ENCODE data around the gene TRHDE. TPM values are rescaled to one million over a fixed set of nuclear protein-coding genes. Genes with fewer than 3 reads are reported as not detected.

The TRHDE gene
- total RNA-seq, 1 donor from 2014 or later = 0.64 TPM

DNA sequence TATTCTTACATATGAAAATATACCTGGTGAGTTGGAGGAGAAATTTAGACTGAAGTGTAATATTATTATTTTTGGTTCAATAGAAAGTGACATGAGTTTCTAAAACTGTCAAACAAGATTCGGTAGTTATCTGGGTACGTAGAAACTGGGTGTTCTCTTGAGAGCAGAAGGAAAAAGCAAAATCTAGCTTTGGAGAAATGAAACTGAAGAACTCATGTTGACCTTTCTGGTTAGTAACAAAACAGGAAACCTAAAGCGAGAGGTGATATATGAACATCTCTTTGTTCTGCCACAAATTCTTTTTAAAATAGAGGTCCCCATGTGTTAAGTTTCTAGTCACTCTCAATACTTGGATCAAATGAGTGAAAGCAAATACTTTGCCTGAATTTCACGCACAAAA is 401.7 kb downstream of the TRHDE start:
- DNase-seq (ENCODE audit: extremely low spot score, unreplicated experiment) = no peak
- H3K27ac Mint-ChIP-seq (ENCODE audit: unreplicated experiment) = no peak overlapping the region
- TF ChIP-seq, protein P1, sequence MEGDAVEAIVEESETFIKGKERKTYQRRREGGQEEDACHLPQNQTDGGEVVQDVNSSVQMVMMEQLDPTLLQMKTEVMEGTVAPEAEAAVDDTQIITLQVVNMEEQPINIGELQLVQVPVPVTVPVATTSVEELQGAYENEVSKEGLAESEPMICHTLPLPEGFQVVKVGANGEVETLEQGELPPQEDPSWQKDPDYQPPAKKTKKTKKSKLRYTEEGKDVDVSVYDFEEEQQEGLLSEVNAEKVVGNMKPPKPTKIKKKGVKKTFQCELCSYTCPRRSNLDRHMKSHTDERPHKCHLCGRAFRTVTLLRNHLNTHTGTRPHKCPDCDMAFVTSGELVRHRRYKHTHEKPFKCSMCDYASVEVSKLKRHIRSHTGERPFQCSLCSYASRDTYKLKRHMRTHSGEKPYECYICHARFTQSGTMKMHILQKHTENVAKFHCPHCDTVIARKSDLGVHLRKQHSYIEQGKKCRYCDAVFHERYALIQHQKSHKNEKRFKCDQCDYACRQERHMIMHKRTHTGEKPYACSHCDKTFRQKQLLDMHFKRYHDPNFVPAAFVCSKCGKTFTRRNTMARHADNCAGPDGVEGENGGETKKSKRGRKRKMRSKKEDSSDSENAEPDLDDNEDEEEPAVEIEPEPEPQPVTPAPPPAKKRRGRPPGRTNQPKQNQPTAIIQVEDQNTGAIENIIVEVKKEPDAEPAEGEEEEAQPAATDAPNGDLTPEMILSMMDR (IDR thresholded peaks at IDR 0.05) = no peak
- no peaks in the 10 kb centered on the region for H3K9me3 Mint-ChIP-seq (ENCODE audit: unreplicated experiment)
- H3K4me3 Mint-ChIP-seq (ENCODE audit: unreplicated experiment) = no peak overlapping the region
- no peaks in the 10 kb centered on the region for H3K4me1 Mint-ChIP-seq (ENCODE audit: unreplicated experiment)
- H3K27me3 Mint-ChIP-seq (ENCODE audit: unreplicated experiment) = no peaks in the 10 kb centered on the region
- no peaks in the 10 kb centered on the region for H3K36me3 Mint-ChIP-seq (ENCODE audit: unreplicated experiment)

DNA sequence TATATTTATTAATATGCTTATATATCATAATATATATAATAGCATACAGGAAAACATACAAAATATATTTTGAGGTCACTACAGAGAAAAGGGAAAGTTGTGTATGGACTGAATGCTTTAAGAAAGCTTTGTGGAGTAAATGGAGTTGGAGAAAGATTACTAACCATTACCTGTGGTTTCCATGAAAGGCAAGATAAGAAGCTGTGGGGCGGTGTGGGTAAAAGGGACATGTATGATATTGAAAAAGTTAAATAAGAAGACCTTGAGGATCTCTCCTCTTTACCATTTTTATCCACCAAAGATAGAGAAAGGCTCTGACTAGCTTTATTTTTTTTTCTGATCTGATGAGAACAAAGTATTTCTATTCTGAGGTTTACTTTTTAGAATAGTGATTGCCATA is 404.4 kb downstream of the TRHDE start:
- DNase-seq (ENCODE audit: extremely low spot score, unreplicated experiment) = no peak
- Mint-ChIP-seq H3K27ac (ENCODE audit: unreplicated experiment) (no peak overlapping the region), H3K4me1 (ENCODE audit: unreplicated experiment) (no peaks in the 10 kb centered on the region), H3K36me3 (ENCODE audit: unreplicated experiment) (no peaks in the 10 kb centered on the region), H3K9me3 (ENCODE audit: unreplicated experiment) (no peaks in the 10 kb centered on the region), H3K4me3 (ENCODE audit: unreplicated experiment) (no peak overlapping the region), H3K27me3 (ENCODE audit: unreplicated experiment) (no peaks in the 10 kb centered on the region)
- TF ChIP-seq, protein P1 (IDR thresholded peaks at IDR 0.05) = no peak

DNA sequence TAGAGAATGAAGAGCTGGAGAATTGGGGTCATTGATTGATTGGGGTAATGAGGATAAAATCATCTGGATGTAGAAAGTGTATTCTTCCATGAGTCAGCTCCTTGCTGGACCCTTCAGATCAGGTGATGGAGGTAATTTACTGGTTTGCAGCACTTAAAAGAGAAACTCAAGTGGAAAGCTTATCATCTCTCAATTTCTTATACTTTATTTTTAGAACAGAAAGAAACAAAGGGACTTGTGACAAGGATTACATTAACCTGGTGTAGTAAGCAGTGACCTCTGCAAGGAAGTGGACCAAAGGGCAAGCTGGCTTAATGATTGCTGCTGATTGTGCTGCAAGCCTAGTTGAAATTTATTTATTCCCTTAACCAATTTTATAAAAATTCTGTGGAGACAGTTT is 405.0 kb downstream of the TRHDE start:
- TF ChIP-seq, protein P1 (IDR thresholded peaks at IDR 0.05) = no peak
- H3K27me3 Mint-ChIP-seq (ENCODE audit: unreplicated experiment) = no peaks in the 10 kb centered on the region
- H3K27ac Mint-ChIP-seq (ENCODE audit: unreplicated experiment) = no peak overlapping the region
- DNase-seq (ENCODE audit: extremely low spot score, unreplicated experiment) = no peak
- H3K4me1 Mint-ChIP-seq (ENCODE audit: unreplicated experiment) = no peaks in the 10 kb centered on the region
- H3K9me3 Mint-ChIP-seq (ENCODE audit: unreplicated experiment) = no peaks in the 10 kb centered on the region
- no peaks in the 10 kb centered on the region for H3K36me3 Mint-ChIP-seq (ENCODE audit: unreplicated experiment)
- no peak overlapping the region for H3K4me3 Mint-ChIP-seq (ENCODE audit: unreplicated experiment)

DNA sequence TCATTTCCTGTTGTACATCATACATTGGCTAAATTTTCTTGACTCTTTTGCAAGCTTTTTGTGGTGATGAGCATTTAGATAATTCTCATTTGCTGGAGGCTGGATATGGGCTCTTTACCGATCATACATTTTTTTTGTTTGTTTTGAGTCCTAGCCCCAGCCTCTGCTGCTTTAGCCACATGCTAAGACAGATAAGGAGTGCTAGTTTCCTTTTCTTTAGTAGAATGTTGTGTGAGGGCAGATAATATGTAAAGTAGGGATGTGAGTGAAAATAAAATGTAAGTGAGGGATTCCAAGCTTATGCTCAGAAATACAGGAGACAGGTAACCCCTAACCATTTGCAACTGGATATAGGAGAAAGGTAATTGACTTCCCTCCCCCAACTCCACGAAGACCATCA is 405.7 kb downstream of the TRHDE start:
- no peak overlapping the region for H3K27ac Mint-ChIP-seq (ENCODE audit: unreplicated experiment)
- H3K4me1 Mint-ChIP-seq (ENCODE audit: unreplicated experiment) = no peaks in the 10 kb centered on the region
- TF ChIP-seq, protein P1 (IDR thresholded peaks at IDR 0.05) = no peak
- no peak overlapping the region for H3K4me3 Mint-ChIP-seq (ENCODE audit: unreplicated experiment)
- no peaks in the 10 kb centered on the region for H3K36me3 Mint-ChIP-seq (ENCODE audit: unreplicated experiment)
- H3K27me3 Mint-ChIP-seq (ENCODE audit: unreplicated experiment) = no peaks in the 10 kb centered on the region
- DNase-seq (ENCODE audit: extremely low spot score, unreplicated experiment) = no peak
- no peaks in the 10 kb centered on the region for H3K9me3 Mint-ChIP-seq (ENCODE audit: unreplicated experiment)

DNA sequence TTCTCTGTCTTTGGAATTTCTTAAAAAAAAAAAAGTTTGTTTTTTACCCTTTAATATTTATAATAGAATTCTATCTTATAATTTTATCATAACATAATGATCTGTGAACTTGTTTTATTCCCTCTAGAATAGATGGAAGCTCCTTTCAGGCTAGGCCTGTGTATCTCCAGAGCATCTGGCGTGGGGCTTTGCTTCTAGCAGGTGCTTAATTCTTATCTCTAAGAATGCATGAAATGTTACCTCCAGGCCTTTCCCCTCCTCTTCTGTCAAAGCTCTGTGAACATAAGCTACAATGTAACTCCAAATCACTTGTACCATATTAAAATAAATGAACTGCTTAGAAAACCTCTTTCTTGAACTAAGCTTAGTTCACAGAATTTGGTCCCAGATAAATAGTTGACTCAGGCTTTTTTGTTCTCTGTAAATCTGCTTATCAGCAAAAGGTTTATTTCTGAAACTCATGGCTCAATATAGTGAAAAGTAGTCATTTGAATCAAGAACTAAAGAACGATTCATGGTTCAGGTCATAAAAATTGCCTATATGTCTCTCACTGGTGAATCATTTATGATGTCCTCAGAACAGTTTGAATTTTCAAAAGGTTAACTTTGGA is 407.1 kb downstream of the TRHDE start:
- Mint-ChIP-seq H3K4me1 (ENCODE audit: unreplicated experiment) (no peaks in the 10 kb centered on the region), H3K4me3 (ENCODE audit: unreplicated experiment) (no peak overlapping the region), H3K27ac (ENCODE audit: unreplicated experiment) (no peak overlapping the region), H3K36me3 (ENCODE audit: unreplicated experiment) (no peaks in the 10 kb centered on the region), H3K27me3 (ENCODE audit: unreplicated experiment) (no peaks in the 10 kb centered on the region), H3K9me3 (ENCODE audit: unreplicated experiment) (no peaks in the 10 kb centered on the region)
- DNase-seq (ENCODE audit: extremely low spot score, unreplicated experiment) = no peak
- TF ChIP-seq, protein P1 (IDR thresholded peaks at IDR 0.05) = no peak
